ENCODE results near the gene KLHL10.

DNA sequence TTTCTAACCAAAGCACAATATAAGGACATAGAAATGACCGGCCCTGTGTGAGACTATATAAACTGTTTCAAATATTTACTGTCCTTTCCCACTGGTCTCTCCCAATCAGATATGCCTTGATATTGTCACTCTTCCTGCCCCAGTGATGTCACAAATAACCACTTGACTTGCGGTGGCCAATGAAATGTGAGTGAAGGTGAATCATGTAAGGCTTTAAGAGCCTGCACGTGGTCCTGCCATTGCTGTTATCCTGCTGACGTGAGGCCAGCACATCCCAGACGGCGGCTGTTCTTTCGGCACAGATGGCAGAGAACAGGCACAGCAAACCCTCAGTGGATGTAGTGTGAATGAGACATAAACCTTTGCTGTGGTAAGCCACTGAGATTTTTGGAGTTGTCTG is 33.0 kb downstream of the KLHL10 start:
- TF ChIP-seq, protein P1, sequence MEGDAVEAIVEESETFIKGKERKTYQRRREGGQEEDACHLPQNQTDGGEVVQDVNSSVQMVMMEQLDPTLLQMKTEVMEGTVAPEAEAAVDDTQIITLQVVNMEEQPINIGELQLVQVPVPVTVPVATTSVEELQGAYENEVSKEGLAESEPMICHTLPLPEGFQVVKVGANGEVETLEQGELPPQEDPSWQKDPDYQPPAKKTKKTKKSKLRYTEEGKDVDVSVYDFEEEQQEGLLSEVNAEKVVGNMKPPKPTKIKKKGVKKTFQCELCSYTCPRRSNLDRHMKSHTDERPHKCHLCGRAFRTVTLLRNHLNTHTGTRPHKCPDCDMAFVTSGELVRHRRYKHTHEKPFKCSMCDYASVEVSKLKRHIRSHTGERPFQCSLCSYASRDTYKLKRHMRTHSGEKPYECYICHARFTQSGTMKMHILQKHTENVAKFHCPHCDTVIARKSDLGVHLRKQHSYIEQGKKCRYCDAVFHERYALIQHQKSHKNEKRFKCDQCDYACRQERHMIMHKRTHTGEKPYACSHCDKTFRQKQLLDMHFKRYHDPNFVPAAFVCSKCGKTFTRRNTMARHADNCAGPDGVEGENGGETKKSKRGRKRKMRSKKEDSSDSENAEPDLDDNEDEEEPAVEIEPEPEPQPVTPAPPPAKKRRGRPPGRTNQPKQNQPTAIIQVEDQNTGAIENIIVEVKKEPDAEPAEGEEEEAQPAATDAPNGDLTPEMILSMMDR (conservative IDR thresholded peaks at IDR 0.05; ENCODE audit: low read depth, low read length) = no peak
- TF ChIP-seq EZH2 (IDR thresholded peaks at IDR 0.05; ENCODE audit: low read length, unreplicated experiment) (no peak), EZH2phosphoT487 (IDR thresholded peaks at IDR 0.05; ENCODE audit: borderline replicate concordance, low read length) (no peak)

All from PC-3 (cell line).